Measurements from ENCODE around the gene PGAP2.

Gene PGAP2

GRCh38 chr11:3808861-3809623 is 682 bp downstream of the PGAP2 start:
- Histone ChIP-seq H3K4me1 (ENCODE audit: control insufficient read depth, insufficient read depth, low read length) (no peaks in the 10 kb centered on the region), H3K4me3 (ENCODE audit: low read depth, low read length) (peak overlapping the region; percentile 79), H3K9me3 (ENCODE audit: control insufficient read depth, insufficient read depth, low read depth, low read length) (no peaks in the 10 kb centered on the region), H3K27ac (ENCODE audit: extremely low read depth, low read depth, low read length) (peak overlapping the region; percentile 5; the same call in 1 of the 2 replicates), H3K36me3 (ENCODE audit: control insufficient read depth in 2 of 2, insufficient read depth in 1 of 2, low read length in 2 of 2) (peaks cover 0 to 6% of the 10 kb centered on the region in 2 experiments; a peak in 1 of 3 replicates)
- TF ChIP-seq ZNF621 (tag by site-specific recombination; IDR thresholded peaks at IDR 0.05) (no peak), ZNF596 (tag by site-specific recombination; IDR thresholded peaks at IDR 0.05) (no peak), ZNF571 (tag by site-specific recombination; IDR thresholded peaks at IDR 0.05) (no peak), ZNF518A (tag by site-specific recombination; conservative IDR thresholded peaks at IDR 0.05; ENCODE audit: low read depth) (no peak), MEIS1 (CRISPR knock-in tag; IDR thresholded peaks at IDR 0.05; ENCODE audit: borderline replicate concordance) (no peak), ZNF654 (tag by site-specific recombination; IDR thresholded peaks at IDR 0.05; ENCODE audit: low read depth) (peak; percentile 46), ZNF184 (tag by site-specific recombination; IDR thresholded peaks at IDR 0.05) (no peak), PRDM10 (tag by site-specific recombination; IDR thresholded peaks at IDR 0.05) (0 out of 2 replicates have a peak, but pooled peaks have one; percentile 43), ZNF157 (tag by site-specific recombination; IDR thresholded peaks at IDR 0.05) (no peak), ZNF350 (tag by site-specific recombination; IDR thresholded peaks at IDR 0.05) (no peak), ZBTB21 (tag by site-specific recombination; IDR thresholded peaks at IDR 0.05) (no peak), REPIN1 (tag by site-specific recombination; IDR thresholded peaks at IDR 0.05; ENCODE audit: low read depth) (no peak), ZNF777 (tag by site-specific recombination; IDR thresholded peaks at IDR 0.05; ENCODE audit: borderline replicate concordance) (0 out of 2 replicates have a peak, but pooled peaks have one; percentile 19), RBAK (tag by site-specific recombination; IDR thresholded peaks at IDR 0.05) (no peak), ZNF155 (tag by site-specific recombination; IDR thresholded peaks at IDR 0.05) (no peak), ZNF501 (tag by site-specific recombination; IDR thresholded peaks at IDR 0.05) (no peak), ZSCAN18 (tag by site-specific recombination; IDR thresholded peaks at IDR 0.05) (no peak), ZNF24 (tag by site-specific recombination; IDR thresholded peaks at IDR 0.05) (no peak), ZBTB17 (tag by site-specific recombination; IDR thresholded peaks at IDR 0.05) (peak; percentile 32; the same call in 1 of the 2 replicates), KLF16 (tag by site-specific recombination; IDR thresholded peaks at IDR 0.05) (no peak), ZIC2 (tag by site-specific recombination; IDR thresholded peaks at IDR 0.05) (no peak), ZNF449 (tag by site-specific recombination; IDR thresholded peaks at IDR 0.05) (no peak), ZNF830 (tag by site-specific recombination; IDR thresholded peaks at IDR 0.05; ENCODE audit: low read depth) (no peak), HOXD13 (CRISPR knock-in tag; IDR thresholded peaks at IDR 0.05; ENCODE audit: borderline replicate concordance) (no peak), KLF10 (tag by site-specific recombination; IDR thresholded peaks at IDR 0.05) (no peak), ZBTB7A (tag by site-specific recombination; IDR thresholded peaks at IDR 0.05; ENCODE audit: low read depth) (no peak)
- ChIA-PET CTCF (interaction anchor here (0.5 to 4.0 kb wide), 32 partner anchors 10 to 305 kb away, joined by 3 to 28 read pairs (median 4); partner anchors contain the start of genes NUP98 and STIM1), POLR2A (interaction anchor here (0.7 to 3.8 kb wide), 8 partner anchors 10 to 132 kb away, joined by 3 to 26 read pairs (median 3); partner anchors contain the start of genes NUP98 and RHOG)
